Anterior cingulate cortex (tissue), 58 donors: Measurements from ENCODE around the gene DHRSX.
"Not testable (repeated sequence)": the region's sequence is repeated elsewhere in the genome, so short reads cannot be mapped to it uniquely, and the experiment has no call there.

Experiments
- DNase-seq, 58 donors: peaks; one replicate each; lab custom pipeline; 2025; lab: John Stamatoyannopoulos, UW

DHRSX gene

DNA sequence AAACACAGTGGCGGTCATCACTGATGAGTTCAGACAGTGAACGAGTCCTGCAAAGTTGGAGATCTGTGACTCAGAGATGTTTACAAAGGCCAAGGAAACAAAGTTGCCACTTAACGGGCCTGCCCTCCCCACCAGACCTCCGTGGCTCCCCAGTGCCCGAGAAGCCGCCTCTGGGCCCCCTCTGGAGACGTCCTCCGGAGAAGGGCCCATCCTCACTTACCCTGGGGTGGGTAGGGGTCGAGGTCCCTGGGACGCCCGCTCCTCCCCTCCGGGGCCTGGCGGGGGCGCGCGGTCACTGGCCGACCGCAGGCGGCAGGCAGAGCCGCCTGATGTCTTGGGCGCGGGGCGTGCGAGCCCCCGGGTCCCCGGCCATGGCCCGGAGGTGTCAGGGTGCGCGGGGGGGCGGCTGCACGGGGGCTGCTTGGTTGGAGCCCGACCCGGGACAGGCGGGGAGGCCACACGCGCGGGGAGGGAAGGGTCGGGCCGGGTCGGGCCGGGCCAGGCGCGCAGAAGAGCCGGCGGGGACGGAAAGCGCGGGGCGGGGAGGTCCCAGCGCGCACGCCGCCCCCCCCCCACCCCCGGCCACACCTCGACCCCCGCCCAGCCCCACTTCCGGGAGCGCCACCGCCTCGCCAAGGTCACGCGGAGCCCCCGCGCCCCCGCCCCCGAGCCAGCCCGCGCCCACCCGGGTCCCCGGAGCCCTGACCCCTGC lies 529 bp downstream of the DHRSX start:
- DNase-seq = no peak

DNA sequence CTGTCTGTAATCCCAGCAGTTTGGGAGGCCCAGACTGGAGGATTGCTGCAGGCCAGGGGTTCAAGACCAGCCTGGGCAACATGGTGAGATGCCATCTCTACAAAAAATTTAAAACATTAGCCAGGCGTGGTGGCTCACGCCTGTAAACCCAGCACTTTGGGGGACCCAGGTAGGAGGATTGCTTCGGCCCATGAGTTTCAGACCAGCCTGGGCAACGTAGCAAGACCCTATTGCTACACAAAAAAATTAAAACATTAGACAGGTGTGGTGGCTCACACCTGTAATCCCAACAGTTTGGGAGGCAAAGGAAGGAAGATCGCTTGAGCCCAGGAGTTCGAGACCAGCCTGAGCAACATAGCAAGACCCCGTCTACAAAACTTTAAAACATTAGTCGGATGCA lies 1.3 kb downstream of the DHRSX start:
- DNase-seq = no peak

DNA sequence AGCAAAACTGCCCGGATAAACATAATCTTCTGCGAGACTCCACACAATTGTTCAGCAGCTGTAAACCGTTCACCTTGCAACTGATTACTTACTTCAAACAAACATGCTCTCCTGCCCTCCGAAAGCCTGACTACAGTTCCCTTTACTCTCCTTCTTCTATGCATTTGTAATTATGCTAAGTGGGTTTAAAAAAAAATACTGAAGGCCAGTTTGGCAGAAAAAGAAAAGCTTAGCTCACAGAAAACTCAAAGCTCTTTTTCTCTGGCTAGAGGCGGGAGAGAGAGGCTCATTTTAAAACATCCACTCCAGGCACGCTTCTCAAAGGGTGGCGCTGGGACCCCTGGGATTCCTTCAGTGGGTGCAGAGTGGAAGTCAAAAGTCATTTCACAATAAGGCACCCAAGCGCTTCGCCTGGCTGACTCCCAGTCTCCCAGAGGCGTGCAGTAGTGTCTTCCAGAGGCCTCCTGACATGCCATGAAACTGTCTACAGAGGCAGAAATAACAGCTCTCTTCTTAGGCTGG lies 1.9 kb downstream of the DHRSX start:
- no peak for DNase-seq

- DNase-seq = no peak
These were observed 2.6 kb downstream of the DHRSX start for GRCh38 chrX:2497961-2498780.

GRCh38 chrX:2495595-2495994 lies 5.2 kb downstream of the DHRSX start:
- DNase-seq = no peak

- no peak for DNase-seq
These were observed 8.1 kb downstream of the DHRSX start for GRCh38 chrX:2492531-2493218.

DNA sequence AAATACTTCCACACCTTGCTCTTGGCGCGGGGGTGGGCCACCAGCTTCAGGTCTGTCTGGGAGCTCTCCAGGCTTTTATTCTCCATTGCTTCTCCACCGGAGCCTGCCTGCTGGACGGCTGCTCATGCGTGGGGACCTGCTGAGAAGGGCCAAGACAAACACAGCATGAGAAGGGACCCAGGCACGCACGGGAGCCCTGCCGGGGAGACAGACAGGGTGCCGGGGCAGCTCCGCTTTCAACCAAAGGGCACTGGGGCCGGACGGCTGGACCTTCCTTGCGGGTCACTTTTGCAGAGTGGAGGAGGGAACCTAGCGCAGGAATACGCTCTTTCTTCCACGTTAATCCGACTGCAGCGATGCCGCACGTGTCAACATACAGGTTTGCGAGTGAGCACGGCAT lies 10.1 kb downstream of the DHRSX start:
- DNase-seq = no peak

DNA sequence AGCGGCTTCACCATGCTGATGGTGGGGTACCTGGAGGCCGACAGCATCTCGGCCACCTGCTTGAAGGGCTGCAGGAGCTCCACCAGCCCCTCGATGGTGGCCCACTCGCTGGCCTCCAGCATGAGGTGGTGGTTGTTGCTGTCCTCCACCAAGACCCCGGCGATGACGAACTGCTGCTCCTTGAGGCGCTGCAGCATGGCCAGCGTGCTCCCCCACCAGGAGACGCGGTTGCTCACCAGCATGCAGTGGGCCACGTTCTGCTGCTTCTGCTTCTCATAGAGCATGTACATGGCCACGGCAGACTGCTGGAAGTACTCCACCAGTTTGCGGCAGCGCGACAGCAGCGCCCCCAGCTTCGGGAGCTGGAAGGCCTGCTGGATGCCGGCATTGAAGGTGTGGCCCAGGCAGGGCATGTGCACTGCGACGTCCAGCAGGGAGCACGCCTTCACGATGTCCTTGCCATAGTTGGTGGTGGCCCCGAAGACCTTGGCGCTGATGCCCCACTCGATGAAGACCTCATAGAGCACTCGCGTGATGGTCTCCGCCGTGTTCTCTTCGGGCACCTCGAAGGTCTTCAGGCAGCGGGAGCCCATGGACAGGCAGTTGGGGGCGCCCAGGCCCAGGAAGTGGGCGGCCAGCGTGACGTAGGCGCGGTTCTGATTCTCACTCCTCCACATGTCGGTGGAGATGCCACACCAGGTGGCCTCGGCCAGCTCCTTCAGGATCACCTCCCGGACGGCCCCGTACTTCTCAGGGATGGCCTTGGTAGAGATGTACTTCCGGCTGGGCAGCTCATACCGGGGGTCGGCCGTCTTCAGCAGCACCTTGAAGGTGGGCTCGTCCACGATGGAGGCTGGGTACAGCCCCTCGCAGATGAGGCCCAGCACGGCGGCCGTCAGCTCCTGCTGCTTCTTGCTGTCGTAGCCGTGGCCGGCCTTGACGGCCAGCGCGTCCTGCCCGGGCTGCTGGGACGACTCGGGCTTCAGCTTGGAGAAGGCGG lies 11.0 kb downstream of the DHRSX start:
- DNase-seq = no peak

DNA sequence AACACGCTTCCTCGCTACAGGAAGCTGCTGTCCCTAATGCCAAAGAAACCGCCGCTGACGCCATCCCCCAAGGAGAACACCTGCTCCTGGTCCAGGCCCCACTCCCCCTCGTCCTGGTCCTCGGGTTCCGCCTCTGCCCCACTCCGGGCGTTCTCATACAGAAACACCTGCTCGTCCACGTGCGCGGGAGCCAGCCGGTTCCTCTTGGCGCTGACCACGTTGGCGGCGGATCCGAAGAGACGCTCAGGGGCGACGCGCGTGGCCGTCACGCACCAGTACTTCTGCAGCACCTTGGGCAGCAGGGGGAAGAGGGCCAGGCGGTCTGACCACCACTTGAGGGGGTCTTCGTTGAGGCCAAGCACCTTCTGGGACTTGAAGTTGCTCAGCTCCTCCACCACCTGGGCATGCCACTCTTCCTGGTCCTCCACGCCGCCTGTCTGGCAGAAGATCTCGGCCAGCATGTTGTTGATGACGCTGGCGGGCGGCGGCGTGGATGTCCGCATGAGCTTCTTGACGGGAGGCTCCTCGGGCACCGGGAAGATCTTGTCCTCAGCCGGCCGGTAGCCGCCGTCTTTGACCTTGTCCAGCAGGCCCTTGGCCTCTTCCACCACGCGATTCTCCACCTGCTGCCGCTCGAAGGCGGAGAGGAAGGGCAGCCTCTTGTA lies 12.0 kb downstream of the DHRSX start:
- DNase-seq = no peak

DNA sequence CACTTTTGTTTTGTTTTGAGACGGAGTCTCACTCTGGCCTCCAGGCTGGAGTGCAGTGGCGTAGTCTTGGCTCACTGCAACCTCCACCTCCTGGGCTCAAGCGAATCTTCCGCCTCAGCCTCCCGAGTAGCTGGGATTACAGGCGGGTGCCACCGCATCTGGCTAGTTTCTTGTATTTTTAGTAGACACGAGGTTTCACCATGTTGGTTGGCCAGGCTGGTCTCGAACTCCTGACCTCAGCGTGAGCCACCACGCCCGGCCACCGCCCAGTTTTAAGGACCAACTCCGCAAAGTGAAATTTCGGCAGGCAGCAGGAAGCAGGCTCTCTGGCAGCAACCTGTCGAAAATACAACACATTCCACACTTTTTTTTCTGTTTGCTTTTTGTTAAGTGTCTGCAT lies 13.4 kb downstream of the DHRSX start:
- DNase-seq = no peak

DNA sequence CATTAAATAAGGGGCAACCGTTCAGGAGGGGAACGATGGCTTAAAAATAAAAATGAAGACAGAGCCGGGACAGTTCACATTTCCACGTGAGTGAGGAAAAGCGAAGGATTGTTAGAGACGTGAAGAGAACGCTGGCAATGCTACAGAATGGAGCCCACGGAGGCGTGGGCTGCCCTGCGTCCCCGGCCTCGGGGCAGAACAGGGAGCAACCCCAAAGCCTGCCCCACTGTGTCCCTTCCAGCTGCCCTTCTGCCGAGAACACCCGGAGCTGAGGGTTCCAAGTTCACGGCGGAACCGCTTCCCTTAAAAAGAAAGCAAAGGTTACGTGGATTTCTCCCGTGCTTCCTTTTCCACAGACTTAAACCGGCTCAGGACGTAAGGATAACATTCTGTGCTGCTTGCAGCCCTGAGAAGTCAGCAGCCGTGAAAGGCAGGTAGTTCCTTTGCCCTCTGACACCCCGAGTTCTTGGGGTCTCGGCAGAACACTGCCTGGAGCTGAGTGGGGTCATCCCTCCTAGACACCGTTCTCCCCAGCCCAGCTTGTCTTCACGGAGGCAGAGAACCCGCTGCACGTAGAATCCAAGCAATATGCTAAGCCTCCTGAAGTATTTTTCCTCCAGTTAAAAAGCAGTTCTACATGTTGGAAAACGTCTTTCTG lies 14.2 kb downstream of the DHRSX start:
- no peak for DNase-seq

DNA sequence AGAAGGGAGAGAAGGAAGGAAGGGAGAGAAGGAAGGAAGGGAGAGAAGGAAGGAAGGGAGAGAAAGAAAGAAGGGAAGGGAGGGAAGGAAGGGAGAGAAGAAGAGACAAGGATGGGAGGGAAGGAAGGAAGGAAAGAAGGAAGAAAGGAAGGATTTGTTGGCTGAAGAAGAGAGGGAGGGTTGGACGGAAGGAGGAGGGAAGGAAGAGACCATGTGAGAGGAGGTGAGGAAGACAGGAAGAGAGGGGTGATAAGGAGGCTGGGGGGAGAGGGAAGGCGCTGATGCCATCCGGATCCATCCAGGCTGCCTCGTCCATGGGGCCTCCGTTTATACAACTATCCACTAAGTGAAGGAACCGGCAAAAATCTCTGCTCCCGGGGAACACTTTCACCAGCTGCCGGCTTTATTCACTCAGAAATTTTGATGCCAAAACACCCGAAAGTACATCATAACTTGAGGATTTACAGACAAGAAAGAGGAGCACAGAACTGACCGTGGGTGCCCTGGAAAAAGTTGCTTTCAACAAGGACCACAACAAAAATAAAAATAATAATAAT lies 14.9 kb downstream of the DHRSX start:
- no peak for DNase-seq

DNA sequence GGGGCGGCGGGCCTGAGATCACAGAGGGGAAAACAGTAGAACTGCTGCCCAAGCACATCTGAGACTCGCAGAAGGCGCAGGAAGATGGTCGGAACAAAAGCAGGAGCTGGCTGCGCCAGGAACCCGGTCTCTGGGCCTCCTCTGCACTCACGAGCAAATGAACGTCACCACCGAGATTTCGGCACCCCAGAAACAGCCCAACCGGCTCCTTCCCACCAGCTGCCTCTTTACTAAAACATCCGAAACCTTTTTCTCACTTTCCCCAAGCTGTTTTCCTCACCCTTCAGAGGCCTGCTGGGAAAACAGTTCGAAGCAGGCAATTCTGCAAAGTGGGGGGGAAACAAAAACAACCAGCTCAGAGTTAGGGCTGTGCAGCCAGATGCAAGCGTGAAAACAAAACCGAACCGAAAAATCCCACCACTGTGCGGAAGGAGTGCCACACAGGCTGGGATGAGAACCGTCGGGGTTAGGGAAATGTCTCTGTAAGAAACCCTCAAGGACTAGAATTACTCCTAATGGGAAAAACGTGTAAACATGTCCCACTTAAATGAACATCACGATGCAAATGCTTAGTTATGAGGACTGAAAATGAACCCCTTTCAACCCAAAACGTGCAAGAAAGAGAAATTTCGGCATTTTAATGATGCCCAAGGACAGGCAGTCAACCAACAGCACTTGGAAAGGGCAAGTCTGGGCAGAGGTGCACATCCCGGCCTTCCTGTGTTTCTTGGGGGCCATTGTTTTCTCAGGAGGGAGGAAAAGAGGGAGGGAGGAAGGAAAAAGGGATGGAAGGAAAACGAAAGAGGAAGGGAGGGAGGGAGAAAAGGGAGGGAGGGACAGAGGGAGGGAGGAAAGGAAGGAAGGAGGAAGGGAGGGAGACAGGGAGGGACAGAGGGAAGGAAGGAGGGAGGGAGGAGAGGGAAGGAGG lies 15.8 kb downstream of the DHRSX start:
- DNase-seq = no peak

GRCh38 chrX:2484256-2484655 lies 16.5 kb downstream of the DHRSX start:
- DNase-seq = no peak

DNA sequence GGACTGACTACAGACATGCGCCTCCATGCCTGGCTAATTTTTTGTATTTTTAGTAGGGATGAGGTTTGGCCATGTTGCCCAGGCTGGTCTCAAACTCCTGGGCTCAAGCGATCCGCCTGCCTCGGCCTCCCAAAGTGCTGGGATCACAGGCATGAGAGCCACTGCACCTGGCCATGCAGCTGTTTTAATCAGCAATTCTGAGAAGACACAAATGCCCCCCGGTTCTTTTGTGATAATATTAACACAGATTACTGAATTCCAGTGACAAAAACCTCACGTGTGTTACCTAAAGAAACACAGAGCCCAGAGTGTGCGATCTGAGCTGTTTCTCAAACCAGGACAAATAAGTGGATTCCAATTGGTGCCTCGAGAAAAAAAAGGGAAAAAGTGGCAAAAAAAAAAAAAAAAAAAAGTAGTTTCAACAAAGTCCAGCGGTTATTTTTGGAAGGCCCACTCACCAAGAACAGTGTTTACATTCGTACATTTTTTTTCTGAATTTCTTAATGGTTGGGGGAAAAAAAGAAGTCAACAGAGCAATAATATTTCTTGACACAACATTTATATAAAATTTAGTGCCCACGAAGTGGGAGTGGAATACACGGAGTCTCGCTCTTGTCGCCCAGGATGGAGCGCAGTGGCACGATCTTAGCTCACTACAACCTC lies 17.2 kb downstream of the DHRSX start:
- no peak for DNase-seq

DNA sequence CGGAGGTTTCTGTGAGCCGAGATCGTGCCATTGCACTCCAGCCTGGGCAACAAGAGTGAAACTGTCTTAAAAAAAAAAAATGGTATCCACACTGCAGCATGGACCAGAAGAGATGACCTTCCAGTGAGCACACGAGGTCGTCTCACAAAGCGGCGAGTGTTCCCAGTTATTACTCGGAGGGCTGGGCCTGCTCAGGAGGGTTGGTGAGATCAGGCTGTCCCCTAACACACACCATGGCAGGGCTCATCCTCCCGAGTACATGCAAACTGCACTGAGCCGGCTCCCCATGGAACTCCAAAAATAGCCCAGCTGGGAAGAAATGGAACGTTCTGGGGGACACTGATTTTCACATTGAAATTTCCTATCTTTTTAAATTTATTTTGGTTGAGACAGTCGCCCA lies 19.2 kb downstream of the DHRSX start:
- DNase-seq = not testable (repeated sequence)

- not testable (repeated sequence) for DNase-seq
These were observed 20.8 kb downstream of the DHRSX start for GRCh38 chrX:2479982-2480381.
